HEK293T (cell line): ENCODE measurements around the gene ZBTB9.

ENCODE experiments used
- CTCF ChIA-PET: fragments of 350-600 bp; formaldehyde crosslinking; extraction: SDS; loops from one replicate; lab custom pipeline; 2021; ENCODE audit warnings: antibody characterized with exemption, inconsistent platforms; lab: Yijun Ruan, JAX
- POLR2A ChIA-PET: fragments of 350-600 bp; formaldehyde crosslinking; extraction: SDS; loops from one replicate; lab custom pipeline; 2020; ENCODE audit warnings: antibody characterized with exemption, inconsistent platforms; lab: Yijun Ruan, JAX
- DNase-seq: peaks from one replicate; pipeline ENCODE4 v3.0.0; 2012; ENCODE audit warnings: mixed read lengths; ENCODE audit errors: extremely low spot score
- ARNT ChIP-seq: fragments of 450-650 bp; IDR thresholded peaks from 2 replicates; pipeline ENCODE4 v1.6.1; 2017; ENCODE audit warnings: mild to moderate bottlenecking
- BHLHE40 ChIP-seq: fragments of 450-650 bp; IDR thresholded peaks from 2 replicates; pipeline ENCODE4 v1.6.1; 2016; ENCODE audit warnings: mild to moderate bottlenecking, moderate library complexity, borderline replicate concordance
- CTBP1 ChIP-seq: fragments of 450-650 bp; IDR thresholded peaks from 2 replicates; pipeline ENCODE4 v1.6.1; 2016; ENCODE audit warnings: borderline replicate concordance
- ELF4 ChIP-seq: fragments of 450-650 bp; IDR thresholded peaks from 2 replicates; pipeline ENCODE4 v1.6.1; 2017; ENCODE audit warnings: antibody characterized with exemption
- FOXA1 ChIP-seq: fragments of 450-650 bp; IDR thresholded peaks from 2 replicates; pipeline ENCODE4 v1.6.1; 2016; ENCODE audit warnings: mild to moderate bottlenecking
- FOXK2 ChIP-seq: fragments of 450-650 bp; IDR thresholded peaks from 2 replicates; pipeline ENCODE4 v1.6.1; 2016; ENCODE audit warnings: mild to moderate bottlenecking
- FOXM1 ChIP-seq: fragments of 450-650 bp; IDR thresholded peaks from 2 replicates; pipeline ENCODE4 v1.6.1; 2017; ENCODE audit warnings: mild to moderate bottlenecking, borderline replicate concordance
- HDGF ChIP-seq: fragments of 450-650 bp; IDR thresholded peaks from 2 replicates; pipeline ENCODE4 v1.6.1; 2017; ENCODE audit warnings: antibody characterized with exemption, borderline replicate concordance
- L3MBTL2 ChIP-seq: fragments of 450-650 bp; conservative IDR thresholded peaks from 2 replicates; pipeline ENCODE4 v1.6.1; 2016; ENCODE audit warnings: mild to moderate bottlenecking
- LEF1 ChIP-seq: fragments of 450-650 bp; IDR thresholded peaks from 2 replicates; pipeline ENCODE4 v1.6.1; 2017; ENCODE audit warnings: mild to moderate bottlenecking, borderline replicate concordance
- NFRKB ChIP-seq: fragments of 450-650 bp; IDR thresholded peaks from 2 replicates; pipeline ENCODE4 v1.6.1; 2016; ENCODE audit warnings: mild to moderate bottlenecking, moderate library complexity
- SP1 ChIP-seq: fragments of 450-650 bp; IDR thresholded peaks from 2 replicates; pipeline ENCODE4 v1.6.1; 2017
- SUZ12 ChIP-seq: fragments of 450-650 bp; IDR thresholded peaks from 2 replicates; pipeline ENCODE4 v1.6.1; 2016; ENCODE audit warnings: mild to moderate bottlenecking
- TARDBP ChIP-seq: fragments of 450-650 bp; IDR thresholded peaks from 2 replicates; pipeline ENCODE4 v1.6.1; 2016
- ZNF384 ChIP-seq: fragments of 450-650 bp; IDR thresholded peaks from 2 replicates; pipeline ENCODE4 v1.6.1; 2016
- TF ChIP-seq, protein P1 (sequence below): fragments of 450-650 bp; IDR thresholded peaks from 2 replicates; pipeline ENCODE4 v1.6.1; 2016

The ZBTB9 gene

DNA sequence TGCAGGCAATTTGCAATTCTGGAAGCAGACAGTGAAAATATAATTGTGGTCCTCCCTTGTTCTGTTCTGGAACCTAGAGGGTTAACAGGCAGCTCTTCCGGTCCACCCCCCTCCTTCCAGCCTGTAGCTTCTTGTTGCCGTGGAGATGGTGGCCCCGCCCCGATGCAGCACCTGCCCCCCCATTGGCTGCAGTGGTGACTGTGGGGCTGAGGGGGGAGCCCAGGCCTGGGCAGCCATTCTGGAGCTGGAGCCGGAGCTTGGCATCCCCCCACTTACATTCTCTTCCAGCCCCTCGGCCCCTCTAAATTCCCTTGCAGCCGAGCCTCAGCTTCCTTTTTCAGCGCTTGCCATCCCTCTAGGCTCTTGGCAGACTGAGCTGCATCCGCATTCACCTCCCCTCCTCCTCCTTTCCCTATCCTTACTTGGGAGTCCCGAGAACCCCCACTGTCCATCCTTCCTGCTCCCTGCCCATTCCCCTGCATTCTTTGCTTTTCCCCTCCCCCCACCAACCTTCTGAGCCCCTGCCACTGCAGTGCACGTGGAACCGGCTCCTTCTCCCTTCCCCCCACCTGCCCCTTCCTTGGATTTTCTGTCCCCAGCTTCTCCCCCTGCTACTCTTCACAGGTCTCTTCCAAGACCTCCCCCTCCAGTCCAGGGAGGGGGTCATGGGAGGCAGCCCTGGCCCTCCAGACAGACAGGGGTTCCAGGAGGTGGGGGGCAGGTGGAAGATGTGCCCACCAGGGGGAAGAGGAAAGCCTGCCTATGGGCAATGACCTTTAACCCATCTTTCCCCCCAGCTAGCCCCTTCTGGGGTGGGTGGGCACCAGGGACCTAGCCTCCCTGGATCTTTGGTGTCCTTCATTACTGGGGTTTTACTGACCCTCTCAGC lies 23.1 kb upstream of the ZBTB9 start:
- ChIA-PET POLR2A (interaction anchor here (0.9 to 2.1 kb wide), 6 partner anchors 12 to 159 kb away, joined by 3 to 17 read pairs (median 4); partner anchors contain the start of genes CUTA, RPS18, SYNGAP1 and VPS52), CTCF (interaction anchor here (1.3 kb wide), 1 partner anchor 154 kb away, joined by 3 read pairs; no protein-coding TSS in a partner anchor)
- TF ChIP-seq CTBP1 (no peak), SUZ12 (no peak)
- DNase-seq: peak; percentile 60

DNA sequence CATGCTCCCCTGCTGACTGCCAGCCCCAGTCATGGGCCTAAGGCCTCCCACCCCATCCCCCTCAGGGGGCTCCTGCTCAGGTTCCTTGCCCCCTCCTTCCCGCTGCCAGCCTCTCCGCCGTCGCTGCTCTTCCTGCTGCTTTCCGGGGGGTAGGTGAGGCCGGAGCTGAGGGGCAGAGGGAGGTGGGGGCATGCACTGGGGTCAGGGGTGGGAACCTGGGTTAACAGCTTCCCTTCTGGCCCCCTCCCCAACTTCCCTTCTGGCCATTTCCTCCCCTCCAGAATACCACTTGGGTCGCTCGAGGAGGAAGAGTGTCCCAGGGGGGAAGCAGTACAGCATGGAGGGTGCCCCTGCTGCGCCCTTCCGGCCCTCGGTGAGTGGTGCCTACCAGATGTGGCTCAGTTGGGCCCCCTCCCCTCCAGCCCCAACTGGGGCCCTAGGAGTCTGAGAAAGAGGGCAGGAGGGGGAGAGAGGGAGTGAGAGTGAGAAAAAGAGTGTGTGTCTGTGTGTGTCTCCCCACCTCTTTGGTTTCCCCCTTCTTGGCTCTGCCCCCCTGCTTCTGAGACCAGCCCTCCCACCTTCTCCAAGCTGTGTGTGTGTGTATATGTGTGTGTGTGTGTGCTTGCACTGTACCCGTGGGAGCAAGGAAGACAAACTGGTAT lies 22.4 kb upstream of the ZBTB9 start:
- CTCF ChIA-PET: no interaction called here
- POLR2A ChIA-PET: interaction anchor here (2.0 kb wide), 1 partner anchor 13 kb away, joined by 17 read pairs; the partner anchor contains the start of genes CUTA and SYNGAP1

DNA sequence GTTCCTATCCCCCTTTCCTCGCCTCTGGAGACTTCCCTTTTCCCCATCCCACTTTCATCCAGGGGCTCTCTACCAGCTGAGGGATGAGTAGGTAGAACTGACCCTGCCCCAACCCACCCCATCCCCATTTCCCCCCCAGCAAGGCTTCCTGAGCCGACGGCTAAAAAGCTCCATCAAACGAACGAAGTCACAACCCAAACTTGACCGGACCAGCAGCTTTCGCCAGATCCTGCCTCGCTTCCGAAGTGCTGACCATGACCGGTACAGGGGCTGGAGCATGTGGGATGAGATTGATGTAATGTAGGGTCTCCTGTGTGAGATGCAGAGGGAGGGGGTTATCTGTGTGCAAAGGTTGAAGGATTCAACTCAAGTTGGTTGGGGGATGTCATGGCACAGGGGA lies 21.8 kb upstream of the ZBTB9 start:
- no peak for TF ChIP-seq HDGF
- TF ChIP-seq FOXK2: no peak
- TF ChIP-seq SP1: no peak
- TF ChIP-seq ELF4: no peak
- TF ChIP-seq BHLHE40: no peak
- no peak for TF ChIP-seq TARDBP
- TF ChIP-seq CTBP1: no peak
- no peak for TF ChIP-seq L3MBTL2
- TF ChIP-seq LEF1: no peak
- TF ChIP-seq ARNT: no peak
- no peak for TF ChIP-seq FOXA1
- no peak for TF ChIP-seq FOXM1
- TF ChIP-seq, protein P1, sequence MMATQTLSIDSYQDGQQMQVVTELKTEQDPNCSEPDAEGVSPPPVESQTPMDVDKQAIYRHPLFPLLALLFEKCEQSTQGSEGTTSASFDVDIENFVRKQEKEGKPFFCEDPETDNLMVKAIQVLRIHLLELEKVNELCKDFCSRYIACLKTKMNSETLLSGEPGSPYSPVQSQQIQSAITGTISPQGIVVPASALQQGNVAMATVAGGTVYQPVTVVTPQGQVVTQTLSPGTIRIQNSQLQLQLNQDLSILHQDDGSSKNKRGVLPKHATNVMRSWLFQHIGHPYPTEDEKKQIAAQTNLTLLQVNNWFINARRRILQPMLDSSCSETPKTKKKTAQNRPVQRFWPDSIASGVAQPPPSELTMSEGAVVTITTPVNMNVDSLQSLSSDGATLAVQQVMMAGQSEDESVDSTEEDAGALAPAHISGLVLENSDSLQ: no peak
- TF ChIP-seq SUZ12: no peak
- ChIA-PET CTCF (no interaction called here), POLR2A (interaction anchor here (0.6 to 1.5 kb wide), 2 partner anchors 22 to 138 kb away, joined by 3 to 8 read pairs; partner anchors contain the start of gene ZBTB9)
- no peak for DNase-seq

More for the DNA sequence above, 22.4 kb upstream of the ZBTB9 start:
- TF ChIP-seq FOXM1 (no peak), TARDBP (no peak), FOXK2 (no peak), LEF1 (no peak), ARNT (no peak), FOXA1 (no peak), NFRKB (no peak), SUZ12 (no peak), CTBP1 (no peak), ZNF384 (no peak), HDGF (no peak), L3MBTL2 (no peak), ELF4 (no peak), SP1 (no peak), BHLHE40 (no peak)
- TF ChIP-seq, protein P1: no peak
- no peak for DNase-seq

DNA sequence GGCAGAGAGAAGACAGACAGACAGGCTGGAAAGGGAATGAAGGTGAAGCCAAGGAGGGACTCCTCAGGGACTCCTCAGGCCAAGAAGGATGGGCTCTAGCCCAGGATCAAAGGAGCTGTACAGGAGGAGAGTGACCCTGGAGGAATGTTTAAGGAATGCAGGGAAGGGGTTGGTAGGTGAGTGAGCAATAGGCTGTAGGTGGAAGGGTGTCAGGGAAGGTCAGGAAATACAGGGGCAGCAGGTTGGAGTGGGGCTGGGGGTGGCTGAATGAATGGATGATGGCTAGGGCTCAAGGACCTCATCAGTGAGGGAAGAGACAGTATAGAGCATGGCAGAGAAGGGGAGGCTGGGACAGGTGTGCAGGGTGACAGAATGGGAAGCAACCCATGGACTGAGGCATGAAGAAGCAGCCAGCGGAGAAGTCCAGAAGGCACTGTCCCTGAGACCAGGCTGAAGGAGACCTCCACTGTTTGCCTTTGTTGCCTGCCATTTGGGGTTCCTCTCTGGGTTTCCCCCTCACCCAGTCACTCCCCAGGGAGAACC lies 21.3 kb upstream of the ZBTB9 start:
- POLR2A ChIA-PET: interaction anchor here (0.6 to 1.5 kb wide), 2 partner anchors 21 to 138 kb away, joined by 3 to 8 read pairs; partner anchors contain the start of gene ZBTB9
- TF ChIP-seq SUZ12 (no peak), HDGF (no peak), LEF1 (no peak), ELF4 (no peak), CTBP1 (no peak), FOXK2 (no peak)
- CTCF ChIA-PET: interaction anchor here (1.5 kb wide), 1 partner anchor 15 kb away, joined by 4 read pairs; the partner anchor contains the start of gene CUTA
- DNase-seq: no peak

DNA sequence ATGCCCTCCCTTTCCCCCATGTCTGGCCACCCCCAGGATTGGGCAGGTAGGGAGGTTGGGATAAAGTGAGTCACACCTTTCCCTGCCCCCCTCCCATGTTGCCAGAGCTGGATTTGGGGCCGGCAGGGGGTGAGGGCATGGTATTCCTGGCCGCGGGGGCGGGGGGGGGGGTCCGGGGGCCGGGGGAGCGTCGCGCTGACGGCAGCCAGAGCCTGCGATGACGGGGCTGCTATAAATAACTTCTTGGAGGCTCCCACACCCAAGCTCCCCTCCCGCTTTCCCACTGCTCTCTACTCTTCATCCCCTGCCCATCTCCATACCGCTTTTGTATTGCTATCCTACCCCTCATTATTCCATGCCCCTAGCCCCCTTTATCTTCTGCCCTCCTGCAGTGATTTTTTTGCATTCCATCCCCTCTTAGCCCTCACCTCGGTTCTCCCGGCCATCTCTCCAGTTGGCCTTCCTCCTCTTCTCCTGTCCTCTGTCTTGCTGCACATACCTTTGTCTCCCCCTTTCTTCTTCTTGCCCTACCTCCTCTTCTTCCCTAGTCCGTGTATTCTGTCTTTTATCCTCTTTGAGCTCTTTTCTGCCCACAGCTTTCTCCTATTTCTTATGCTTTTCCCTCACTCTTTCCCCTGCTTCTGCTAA lies 20.7 kb upstream of the ZBTB9 start:
- TF ChIP-seq TARDBP (no peak), FOXM1 (no peak), ZNF384 (no peak), BHLHE40 (no peak), FOXK2 (no peak), ELF4 (no peak), SP1 (no peak), CTBP1 (no peak), L3MBTL2 (no peak), SUZ12 (no peak), ARNT (no peak), HDGF (no peak), FOXA1 (no peak)
- TF ChIP-seq, protein P1: no peak
- POLR2A ChIA-PET: interaction anchor here (1.5 to 1.7 kb wide), 2 partner anchors 8 to 20 kb away, joined by 4 to 8 read pairs; partner anchors contain the start of gene ZBTB9
- CTCF ChIA-PET: interaction anchor here (0.6 to 1.5 kb wide), 2 partner anchors 15 to 462 kb away, joined by 3 to 4 read pairs; partner anchors contain the start of gene CUTA
- no peak for DNase-seq
